HG03378 (cell line): ENCODE results near the gene OR2T1.
A peak's percentile ranks its signal among the peaks of the same experiment; 100 is the strongest.
"Not testable (repeated sequence)": the region's sequence is repeated elsewhere in the genome, so short reads cannot be mapped to it uniquely, and the experiment has no call there.

Source experiments
- ATAC-seq: cut with Tn5 transposase; IDR thresholded peaks from one replicate; pipeline ENCODE4 v1.9.1; 2021; ENCODE audit warnings: mild to moderate bottlenecking, moderate library complexity; ENCODE audit not compliant: unreplicated experiment

OR2T1 gene, protein sequence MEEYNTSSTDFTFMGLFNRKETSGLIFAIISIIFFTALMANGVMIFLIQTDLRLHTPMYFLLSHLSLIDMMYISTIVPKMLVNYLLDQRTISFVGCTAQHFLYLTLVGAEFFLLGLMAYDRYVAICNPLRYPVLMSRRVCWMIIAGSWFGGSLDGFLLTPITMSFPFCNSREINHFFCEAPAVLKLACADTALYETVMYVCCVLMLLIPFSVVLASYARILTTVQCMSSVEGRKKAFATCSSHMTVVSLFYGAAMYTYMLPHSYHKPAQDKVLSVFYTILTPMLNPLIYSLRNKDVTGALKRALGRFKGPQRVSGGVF

GRCh38 chr1:248402748-248403147, at the start of gene OR2T1:
OR2T1 (plus strand) TSS chr1:248403048; CDS start chr1:248406148, 3,100 bp downstream.
- no peak for ATAC-seq

DNA sequence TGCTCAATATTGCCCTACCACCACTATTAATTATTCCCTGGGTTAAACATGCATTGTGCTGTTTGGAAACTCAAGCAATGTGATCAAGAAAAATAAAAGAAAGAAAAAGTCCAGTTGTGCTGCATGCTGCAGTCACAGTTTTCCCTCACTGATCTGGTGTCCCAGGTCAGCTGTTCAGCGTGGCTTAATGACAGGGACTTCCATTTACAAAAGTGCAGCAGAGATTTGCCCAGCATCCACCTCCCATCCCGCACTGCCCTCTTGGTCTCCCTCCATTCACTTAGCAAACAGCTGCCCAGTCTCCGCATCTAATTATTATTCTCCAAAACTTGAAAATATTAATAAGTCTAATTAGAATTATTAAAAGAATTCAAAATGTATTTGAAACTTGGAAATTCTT, 43.4 kb upstream of the OR2T1 start:
- no peak for ATAC-seq

DNA sequence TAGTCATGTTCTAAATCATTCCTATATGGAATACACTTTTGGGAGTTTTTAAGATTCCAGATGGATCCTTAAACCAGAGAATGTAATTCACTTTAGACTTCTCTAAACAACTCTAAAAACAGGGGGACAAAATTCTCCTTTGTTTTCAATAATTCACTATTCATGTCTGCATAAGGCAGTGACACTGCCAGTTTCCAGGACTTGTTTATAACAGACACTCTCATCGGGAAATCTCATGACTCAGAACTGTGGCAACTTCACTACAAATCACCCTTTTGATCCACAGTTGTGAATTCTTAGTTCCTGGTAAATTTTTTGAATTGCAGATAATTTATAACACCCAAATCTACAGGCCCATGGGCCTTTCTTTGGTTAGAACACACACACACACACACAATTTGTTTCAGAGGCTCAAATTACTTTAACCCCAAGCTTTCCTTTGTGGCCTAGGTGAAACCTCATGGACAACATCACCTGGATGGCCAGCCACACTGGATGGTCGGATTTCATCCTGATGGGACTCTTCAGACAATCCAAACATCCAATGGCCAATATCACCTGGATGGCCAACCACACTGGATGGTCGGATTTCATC, 41.6 kb upstream of the OR2T1 start, which contains the start of gene OR2T4:
TSS of gene OR2T4 (plus strand) at position 545 of the 595 bp plus-strand sequence. CDS start at position 545, 0 bp downstream.
- ATAC-seq: no peak

GRCh38 chr1:248366609-248367008, 36.2 kb upstream of the OR2T1 start:
- no peak for ATAC-seq

DNA sequence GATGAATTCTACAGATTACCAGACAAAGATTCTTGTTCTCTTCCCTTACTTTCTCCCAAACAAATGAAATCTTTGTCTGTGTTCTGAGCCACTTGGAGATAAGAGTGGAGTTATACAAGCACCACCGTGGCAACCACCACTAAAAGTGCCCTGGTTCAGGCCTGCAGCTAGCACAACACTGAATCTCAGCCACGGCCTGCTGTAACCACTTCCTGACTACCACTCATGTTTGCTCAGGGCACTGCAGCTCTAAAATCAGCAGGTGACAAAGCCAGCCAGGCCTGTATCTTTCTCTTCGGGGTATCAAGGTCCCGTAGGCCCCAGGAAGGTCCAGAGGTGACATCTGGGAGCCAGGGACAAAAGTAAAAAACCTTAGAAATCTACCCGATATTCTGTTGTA, 30.5 kb upstream of the OR2T1 start:
- ATAC-seq: no peak

DNA sequence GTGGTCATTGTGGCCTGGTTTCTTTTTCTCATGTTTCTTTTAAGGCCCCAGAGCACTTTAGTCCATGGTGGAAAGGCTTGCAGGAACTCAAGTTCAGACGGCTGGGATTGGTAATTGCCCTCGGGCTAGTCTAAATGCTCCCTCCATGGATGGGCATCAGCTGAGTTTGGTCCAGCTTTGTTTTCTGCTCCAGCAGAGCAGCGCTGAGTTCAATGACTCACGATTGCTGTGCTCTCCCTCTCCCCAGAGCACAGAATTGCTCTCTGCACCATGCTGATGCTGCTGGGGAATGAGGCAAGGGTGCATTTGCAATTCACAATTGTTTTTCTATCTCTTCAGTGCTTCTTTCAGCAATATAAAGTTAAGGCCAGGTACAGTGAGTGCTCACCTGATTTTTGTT, 29.1 kb upstream of the OR2T1 start:
- no peak for ATAC-seq

DNA sequence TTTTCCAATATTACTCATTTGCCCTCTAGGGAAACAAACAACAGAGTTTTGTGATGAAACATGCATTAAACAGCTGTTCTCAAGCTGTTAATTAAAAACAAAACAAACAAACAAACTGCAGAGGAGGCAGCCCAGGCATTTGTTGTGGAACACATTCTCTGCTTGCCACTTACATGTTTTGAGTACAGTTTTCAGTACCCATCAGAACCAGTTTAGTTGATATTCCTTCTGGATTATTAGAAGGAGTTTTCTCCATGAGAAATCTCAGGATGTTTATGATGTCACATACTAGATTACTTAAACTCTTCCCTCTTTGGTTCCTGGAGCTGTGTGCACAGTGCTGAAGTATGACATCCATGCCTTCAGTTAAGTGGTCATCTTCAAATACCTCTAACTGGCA, 27.4 kb upstream of the OR2T1 start, which contains the start of gene OR2T6:
TSS of gene OR2T6 (plus strand) at position 301 of the 400 bp plus-strand sequence. CDS start 11,863 bp downstream, outside the sequence.
- no peak for ATAC-seq

- ATAC-seq: no peak
Measured at GRCh38 chr1:248376916-248377315, 25.9 kb upstream of the OR2T1 start.

DNA sequence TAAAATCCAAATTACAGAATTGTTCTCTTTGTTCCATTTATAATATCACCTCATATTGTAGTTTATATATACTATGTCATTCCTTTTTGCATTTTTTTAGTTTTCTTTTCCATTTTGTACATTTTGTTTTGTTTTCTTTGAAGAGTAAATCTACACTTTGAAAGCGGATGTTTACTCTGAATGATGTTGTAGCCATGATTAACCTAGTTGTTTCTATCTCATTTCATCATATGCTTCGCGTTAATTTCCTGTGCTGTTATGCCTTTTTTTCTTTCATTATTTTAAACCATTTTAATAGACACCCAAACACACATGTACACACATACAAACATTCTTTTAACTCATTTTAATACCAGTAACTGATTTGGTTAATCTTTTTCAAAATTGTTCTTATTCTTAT, 22.0 kb upstream of the OR2T1 start:
- ATAC-seq: no peak

- no peak for ATAC-seq
Measured at GRCh38 chr1:248388426-248388825, 14.4 kb upstream of the OR2T1 start.

- no peak for ATAC-seq
Measured at GRCh38 chr1:248393050-248393449, 9.8 kb upstream of the OR2T1 start.

DNA sequence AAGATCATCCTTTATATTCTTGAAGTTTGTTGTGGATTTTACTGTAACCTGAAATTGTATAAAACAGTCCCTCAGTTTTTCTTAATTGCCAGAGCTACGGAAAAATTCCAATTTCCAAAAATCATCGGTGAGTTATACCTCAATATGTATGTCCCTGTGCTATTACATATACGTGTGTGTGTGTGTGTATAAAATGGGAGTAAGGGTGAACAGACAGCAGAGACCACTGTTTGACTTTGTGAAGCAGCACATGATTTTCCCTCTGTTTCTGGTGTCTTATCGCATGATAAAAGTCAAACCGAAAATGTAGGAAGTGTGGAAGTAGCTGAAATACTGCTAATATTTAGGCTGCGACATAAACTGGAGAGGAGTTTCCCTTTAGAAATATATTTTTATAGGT, 1.2 kb downstream of the OR2T1 start:
- ATAC-seq: no peak

- ATAC-seq: no peak
Measured at GRCh38 chr1:248406721-248407692, 4.2 kb downstream of the OR2T1 start.

- ATAC-seq: no peak
Measured at GRCh38 chr1:248416226-248416625, 13.4 kb downstream of the OR2T1 start.

GRCh38 chr1:248417854-248418253, 15.0 kb downstream of the OR2T1 start:
- no peak for ATAC-seq

GRCh38 chr1:248421384-248421783, 18.5 kb downstream of the OR2T1 start:
- no peak for ATAC-seq

DNA sequence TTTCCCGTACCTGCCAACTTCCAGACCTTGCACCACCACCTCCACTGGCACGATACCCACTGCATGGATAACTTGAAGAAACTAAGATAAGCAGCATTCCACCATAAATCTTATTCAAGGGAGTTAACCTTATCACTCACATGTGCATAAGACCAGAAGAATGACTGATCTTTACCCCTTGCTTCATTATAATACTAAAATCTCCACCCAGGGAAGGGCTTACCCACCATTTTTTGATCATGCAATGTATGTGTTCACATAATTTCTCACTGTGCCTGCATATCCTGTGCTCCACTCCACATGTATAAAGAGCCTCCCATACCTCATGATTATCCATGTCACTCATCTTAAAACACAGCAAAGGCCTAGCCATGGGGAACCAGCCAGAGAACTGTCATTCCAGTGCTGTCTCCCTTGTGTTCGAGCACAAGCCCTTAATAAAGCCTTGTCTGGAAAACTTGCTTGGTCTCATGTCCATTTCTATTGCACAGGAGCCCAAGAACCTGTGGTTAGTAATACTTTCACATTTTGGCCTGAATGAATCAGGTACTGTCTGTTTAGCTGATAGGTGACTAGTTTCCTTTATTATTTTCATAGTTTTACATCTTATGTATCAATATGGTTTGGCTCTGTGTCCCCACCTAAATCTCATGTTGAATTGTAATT, 24.8 kb downstream of the OR2T1 start:
- ATAC-seq: peak; percentile 57

GRCh38 chr1:248428192-248428533, 25.3 kb downstream of the OR2T1 start:
- peak; percentile 97 for ATAC-seq

DNA sequence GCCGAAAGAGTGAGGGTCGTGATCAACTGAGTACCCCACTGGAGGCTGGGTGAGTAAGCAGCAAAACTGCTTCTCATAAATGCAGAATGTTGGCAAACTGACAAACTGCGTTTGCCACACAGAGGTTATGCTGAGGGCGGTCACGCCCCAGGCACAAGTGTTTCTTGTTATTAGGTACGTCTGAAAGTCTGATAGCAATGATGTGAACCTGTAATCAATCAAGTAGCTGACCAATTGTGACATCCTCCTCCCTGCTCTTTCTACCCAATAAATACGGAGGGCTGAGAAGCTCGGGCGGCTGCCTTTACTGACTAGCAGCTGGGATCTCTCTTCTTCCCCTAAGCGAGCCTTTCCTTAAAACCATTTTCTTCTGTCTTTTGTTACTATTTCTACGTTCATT, 28.8 kb downstream of the OR2T1 start:
- not testable (repeated sequence) for ATAC-seq

DNA sequence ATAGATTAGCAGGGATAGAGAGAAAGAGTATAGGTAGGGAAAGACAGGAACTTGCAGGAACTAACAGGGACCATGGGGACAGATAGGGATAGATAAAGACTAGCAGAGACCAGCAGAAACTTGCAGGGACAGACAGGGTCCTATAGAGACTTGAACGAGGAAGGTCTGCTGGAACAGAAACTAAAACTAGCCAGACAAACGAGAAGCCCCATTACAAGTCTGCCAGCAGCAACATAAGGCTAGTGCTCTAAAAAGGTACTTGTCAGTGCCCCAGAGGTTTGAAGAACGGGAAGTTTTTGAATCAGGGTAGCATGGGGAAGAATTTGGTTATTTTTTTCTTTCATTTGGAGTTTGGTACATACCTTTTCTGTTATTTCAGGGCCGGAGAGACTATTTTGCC, 29.4 kb downstream of the OR2T1 start:
- ATAC-seq: not testable (repeated sequence)
